T-helper 1 cell treated with Interleukin-12 subunit alpha and Interleukin-12 subunit beta and Interleukin-4 antibody, amounts not matched to agents 30 ng/mL and 1 ng/mL, for 36 hours (primary cell): ENCODE data around the gene JDP2. TPM values are rescaled to one million over a fixed set of nuclear protein-coding genes. Genes with fewer than 3 reads are reported as not detected.
"Not testable (repeated sequence)": the region's sequence is repeated elsewhere in the genome, so short reads cannot be mapped to it uniquely, and the experiment has no call there.

ENCODE experiments used
- intact Hi-C: fragments of 100-400 bp; cut with micrococcal nuclease; formaldehyde crosslinking; loops from one replicate; pipeline ENCODE4 v1.15.1; 2024
- total RNA-seq: library from RNA; stranded (reverse); gene quantifications from 2 replicates; pipeline ENCODE4 v1.2.3, GENCODE V29; 2022

JDP2 gene, protein sequence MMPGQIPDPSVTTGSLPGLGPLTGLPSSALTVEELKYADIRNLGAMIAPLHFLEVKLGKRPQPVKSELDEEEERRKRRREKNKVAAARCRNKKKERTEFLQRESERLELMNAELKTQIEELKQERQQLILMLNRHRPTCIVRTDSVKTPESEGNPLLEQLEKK
- 4.0 and 4.1 TPM in 2 replicates for total RNA-seq

DNA sequence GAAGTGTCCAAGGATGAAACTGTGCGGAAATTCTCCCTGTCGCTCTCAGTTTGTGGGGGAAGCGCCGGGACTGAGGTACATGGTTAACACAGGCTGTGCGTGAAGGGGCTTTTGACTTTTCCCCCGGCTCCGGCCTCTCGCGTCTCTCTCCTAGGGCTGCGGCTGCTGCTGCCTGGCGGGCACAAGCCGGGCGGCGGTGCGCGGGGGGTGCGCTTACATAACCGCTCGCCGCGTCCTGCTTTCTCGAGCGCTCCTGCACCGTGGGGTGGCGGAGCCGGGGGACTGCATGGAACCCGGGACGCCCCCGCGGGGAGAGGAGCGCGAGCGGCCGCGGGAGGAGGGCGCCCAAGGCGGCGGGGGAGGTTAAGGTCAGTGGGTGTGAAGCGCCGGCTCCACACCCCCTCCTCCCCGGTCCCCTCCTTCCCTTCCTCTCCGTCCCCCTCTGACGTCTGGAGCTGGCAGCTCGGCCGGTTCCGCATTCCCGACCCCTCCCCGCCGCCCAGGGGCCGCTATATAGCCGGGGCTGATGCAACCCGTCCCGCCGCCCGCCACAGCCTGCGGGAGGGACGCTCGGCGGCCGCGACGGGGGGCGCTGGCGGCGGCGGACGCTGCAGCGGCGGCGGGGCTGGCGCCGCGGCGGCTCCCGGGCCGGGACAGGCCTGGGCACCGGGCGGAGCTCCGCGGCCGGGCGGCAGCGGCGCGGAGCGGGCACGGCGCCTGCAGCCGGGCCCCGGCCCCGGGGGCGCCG is at the start of gene JDP2:
TSS of gene JDP2 (plus strand) at position 541 of the 748 bp plus-strand sequence. CDS start 9,899 bp downstream, outside the sequence.
- intact Hi-C loops = loop anchor here (1.0 to 10.0 kb wide), 4 partner anchors 8 to 123 kb away; no protein-coding TSS in a partner anchor

DNA sequence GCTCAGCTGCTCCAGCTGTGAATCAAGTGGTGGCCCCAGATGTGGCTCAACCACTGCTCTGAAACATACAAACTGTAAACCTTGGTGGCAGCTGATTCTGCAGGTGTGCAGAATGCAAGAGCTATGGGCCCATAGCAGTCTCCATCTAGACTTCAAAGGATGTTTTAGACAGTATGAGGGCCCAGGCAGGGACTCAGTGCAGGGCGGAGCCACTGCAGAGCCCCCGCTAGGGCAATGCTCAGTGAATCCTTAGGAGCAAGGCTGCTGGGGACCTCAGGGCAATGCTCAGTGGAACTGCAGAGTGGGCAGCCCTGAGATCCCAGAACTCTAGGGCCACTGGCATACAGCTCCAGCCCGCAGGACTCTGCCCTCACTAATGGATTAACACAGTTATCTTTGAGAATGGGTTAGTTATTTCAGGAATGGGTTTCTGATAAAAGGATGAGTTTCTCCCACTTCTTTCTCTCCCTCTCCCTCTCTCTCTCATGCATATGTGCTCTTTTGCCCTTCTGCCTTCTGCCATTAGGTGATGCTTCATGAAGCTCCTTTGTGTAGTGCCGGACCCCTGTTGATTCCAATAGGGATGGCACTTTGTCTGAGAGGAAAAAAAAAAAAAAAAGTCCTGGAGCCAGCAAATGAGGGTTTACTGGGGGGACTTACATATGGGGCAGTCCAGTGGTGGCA is 48.4 kb upstream of the JDP2 start:
- intact Hi-C loops = no loop called here

DNA sequence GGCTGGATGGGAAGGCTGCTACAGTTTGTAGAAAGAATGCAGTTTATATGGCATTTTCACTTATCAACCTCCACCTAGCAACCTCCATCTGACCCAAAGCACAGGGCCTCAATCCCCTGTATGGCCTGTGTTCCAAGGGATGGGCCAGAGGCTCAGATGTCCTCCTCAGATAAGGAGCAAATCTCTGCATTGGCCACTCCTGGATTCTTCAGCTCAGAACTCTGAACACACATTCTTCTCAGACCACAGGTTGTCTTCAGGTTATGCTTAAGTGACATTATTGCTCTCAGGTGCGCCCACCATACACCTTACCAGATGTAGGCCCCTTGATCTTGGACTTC is 47.9 kb upstream of the JDP2 start:
- intact Hi-C loops = no loop called here

DNA sequence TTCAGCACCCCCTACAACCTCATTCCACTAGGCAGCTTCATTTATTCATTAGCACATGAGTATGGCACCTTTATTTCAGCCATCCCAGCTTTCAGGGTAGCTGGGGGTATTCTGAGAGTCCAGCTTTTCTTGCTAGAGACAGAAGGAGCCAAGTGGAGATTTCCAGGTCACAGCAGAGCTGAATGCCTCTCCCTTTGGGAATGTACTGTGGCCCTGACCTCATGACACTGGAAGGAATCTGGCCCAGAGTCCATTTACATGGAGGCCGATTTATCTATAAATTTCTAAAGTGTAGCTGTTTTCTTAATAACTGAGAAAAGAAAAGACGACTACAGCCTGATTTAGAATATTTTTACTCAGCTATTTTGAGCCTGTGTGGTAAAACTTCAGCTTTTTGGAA is 47.2 kb upstream of the JDP2 start:
- intact Hi-C loops = no loop called here

DNA sequence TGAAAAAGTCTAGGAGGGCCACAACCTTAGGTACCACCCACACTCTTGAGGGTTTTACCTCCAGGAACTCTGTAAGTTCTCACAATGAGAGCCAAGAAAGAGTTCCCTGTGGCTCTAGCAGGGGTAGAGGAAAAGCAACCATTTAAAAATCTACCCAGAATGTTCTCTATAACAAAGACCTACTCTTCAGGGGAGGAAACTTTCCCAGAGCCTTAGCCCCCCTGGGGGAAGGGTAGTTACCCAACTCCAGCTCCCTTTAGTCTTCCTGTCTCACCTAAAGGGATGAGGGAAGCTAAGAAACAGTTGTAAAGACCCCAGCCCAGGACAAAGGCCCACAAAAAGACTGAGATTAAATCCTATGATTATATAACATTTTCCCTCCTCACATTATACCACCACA is 46.2 kb upstream of the JDP2 start:
- intact Hi-C loops = no loop called here

DNA sequence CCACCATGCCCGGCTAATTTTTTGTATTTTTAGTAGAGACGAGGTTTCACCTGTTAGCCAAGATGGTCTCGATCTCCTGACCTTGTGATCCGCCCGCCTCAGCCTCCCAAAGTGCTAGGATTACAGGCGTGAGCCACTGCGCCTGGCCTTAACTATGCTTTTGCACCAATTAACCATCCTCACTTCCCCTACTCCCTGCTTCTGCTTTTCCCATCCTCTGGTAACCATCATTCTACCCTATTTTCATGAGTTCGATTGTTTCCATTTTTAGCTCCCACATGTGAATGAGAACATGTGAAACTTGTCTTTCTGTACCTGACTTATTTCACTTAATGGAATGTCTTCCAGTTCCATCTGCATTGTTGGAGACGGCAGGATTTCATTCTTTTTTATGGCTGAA is 44.6 kb upstream of the JDP2 start:
- intact Hi-C loops = not testable (repeated sequence)

DNA sequence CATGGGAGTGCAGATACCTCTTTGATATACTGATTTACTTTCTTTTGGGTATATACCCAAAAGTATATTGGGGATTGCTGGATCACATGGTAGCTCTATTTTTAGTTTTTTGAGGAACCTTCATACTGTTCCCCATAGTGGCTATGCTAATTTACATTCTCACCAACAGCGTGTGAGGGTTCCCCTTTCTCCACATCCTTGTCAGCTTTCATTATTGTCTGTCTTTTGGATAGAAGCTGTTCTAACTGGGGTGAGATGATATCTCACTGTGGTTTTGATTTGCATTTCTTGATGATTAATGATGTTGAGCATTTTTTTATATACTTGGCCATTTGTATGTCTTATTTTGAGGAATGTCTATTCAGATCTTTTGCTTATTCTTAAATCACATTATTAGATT is 44.1 kb upstream of the JDP2 start:
- intact Hi-C loops = no loop called here

DNA sequence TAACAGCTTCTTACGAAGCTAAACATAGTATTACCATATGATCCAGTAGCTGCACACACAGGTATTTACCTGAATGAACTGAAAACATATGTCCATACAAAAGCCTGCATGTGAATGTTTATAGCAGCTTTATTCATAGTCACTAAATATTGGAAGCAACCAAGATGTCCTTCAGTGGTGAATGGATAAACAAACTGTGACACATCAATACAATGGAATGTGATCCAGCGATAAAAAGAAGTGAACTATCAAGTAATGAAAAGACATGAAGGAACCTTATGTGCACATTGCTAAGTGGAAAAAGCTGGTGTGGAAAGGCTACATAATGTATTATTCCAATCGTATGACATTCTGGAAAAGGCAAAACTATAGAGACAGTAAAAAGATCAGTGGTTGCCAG is 38.1 kb upstream of the JDP2 start:
- intact Hi-C loops = no loop called here

DNA sequence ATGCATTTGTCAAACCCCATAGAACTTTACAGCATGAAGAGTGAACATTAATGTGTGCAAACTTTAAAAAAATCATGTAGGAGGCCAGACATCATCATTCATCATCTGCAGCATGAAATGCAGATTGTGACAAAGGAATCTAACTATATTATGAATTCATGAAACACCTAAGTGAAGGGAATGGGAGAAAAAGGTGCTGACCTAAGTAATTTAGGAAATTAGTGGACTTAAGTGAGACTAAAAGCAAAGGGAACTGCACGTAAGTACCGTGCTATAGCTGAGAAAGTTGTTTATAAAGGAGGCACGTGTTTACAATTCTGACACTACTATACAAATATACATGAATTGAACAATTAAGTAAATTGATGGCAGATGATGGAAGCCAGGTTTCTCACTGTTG is 37.6 kb upstream of the JDP2 start:
- intact Hi-C loops = no loop called here

DNA sequence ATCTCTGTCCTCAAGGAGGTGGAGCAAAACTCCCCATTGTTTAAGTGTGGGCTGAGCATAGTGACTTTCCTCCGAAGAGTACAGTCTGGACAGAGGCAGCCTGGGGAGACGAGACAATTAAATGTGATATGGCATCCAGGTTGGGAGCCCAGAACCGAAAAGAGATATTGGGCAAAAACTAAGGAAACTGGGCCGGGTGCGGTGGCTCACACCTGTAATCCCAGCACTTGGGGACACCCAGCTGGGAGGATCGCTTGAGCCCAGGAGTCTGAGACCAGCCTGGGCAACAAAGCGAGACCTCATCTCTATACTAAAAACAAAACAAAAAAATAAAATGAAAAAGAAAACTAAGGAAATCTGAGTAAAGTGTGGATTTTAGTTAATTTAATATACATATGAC is 35.9 kb upstream of the JDP2 start:
- intact Hi-C loops = no loop called here

DNA sequence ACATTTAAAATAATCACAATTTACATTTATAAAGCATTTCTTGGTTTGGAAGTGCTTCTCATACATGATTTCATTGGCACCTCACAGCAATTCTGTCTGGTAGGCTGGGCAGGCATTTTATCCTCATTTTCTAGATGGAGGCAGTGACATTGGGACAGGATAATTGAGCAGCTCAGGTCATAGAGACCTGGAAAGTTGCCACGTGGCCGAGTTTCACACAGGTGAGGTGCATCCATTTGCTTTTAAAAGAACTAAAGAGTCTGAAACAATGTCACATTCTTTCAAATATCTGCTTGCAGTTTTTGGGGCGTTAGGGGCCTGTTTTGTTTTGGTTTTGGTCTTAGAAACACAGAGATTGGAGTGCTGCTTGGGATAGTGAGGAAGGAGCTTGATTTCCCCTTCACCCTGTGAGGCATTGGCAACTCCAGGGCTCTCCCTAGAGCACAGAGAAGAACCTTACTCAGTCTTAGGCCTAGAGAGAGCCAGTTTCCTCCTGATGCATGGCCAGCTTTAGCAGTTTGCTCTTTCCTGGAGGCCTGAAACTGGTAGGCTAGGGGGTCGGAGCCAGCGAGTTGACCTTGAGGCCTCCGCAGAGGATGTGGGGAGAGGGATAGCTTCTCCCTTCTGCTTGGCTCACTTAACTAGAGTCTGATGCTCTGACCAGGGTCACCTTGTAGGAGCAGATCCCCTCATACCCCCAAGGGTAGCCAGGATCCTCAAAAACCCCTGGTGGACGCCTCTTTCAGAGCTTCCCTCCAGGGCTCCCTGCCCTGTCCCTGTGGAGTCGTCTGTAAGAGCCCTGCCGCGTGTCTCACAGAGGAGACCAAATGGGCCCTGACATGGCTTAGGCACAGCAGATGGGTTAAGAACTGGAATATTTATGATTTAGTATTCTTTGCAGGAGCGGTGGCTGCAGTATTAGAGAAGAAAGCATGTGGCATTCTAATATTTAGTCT is 34.9 kb upstream of the JDP2 start:
- intact Hi-C loops = no loop called here

DNA sequence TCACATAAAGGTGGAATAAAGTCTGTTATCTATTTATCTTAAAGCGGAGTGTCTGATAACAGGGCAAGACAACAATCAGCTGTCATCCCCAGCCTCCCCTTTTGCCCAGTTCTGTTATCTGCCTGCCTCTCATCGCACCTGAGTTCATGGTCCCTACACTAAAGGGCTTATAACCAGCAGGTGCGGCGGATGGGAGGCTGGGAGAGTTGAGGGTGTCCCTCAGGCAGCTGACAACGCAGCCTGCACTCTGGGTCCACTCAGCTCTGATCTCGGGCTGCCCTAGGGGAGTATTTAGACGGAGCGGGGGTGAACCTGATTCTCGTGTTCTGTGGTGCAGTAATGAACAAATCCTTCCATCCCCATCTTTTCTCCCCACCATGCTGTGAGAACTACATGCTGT is 34.0 kb upstream of the JDP2 start:
- intact Hi-C loops = no loop called here

DNA sequence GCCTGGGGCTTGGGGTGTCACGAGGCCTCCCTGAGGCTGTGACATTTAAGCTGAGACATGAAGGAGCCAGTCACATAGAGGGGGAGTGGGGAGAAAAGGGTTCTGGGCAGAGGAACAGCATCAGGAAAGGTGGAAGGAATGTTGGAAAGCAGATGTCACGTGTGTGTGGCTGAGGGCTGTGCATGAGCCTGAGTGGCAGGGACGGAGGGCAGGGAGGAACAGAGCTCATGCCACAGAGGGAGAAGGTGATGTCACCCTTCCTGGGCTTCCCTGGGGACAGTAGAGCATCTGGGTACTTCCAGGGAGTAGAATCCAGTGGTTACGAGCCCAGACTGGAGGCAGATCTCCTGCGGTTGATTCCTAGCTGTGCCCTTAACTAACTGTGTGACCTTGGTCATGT is 32.0 kb upstream of the JDP2 start:
- intact Hi-C loops = no loop called here

DNA sequence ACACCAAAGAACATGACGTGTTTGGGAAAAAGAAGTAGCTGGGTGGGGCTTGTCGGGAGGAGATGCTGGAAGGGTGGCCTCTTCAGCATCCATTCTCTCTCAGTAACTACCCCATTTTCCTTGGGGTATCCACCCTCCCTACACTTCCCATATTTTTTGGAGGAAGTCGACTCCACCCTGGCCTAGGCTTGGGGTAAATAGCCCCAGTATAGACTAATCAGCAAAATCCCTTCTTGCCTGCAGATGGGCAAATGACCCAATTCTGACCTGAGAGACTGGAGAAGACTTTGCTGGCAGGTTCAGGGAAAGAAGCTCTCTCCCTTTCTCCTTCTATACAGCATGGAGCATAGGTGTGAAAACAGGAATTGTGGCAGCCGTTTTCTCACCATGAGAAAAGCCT is 28.5 kb upstream of the JDP2 start:
- intact Hi-C loops = no loop called here

DNA sequence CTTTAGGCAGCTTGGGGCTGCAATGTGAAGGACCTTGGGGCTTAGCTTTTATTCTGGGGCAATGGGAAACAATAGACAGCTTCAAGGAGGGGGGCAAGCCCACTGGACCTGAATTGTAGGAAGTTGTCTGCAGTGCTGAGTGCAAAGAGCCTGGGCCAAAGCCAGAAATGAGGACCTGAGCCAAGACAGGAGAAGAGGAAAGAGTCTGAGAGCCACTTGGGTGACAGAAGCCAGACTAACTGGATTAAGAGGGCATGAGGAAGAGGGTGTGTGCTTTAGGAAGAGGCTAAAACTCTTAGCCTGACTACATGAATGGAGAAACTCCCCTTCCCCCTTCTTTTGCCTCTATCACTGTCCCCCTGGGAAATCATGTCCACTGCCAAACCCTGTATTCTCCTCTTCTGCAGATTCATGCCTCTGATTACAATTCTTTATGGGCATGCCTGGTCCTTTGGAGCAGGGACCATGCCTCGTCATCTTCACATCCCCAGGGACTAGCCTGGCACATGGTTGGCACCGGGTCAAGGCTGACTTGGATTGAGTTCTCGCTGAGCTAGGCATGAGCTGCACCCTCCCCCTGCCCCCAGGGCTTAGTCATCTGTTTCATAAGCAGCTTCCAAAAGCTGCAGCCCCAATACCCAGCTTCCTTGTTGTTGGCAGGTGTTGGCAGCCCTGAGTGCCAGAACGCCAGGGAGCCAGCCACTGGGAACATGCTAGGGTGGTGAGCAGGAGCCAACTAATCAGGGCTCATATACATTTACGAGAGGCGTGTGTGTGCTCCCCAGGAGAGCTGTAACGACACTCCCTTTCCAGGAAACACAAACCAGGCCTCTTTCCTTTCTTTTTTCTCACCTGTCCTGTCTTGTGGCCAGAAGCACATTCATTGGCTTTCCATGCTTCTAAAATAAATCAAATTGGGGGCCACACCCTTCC is 27.7 kb upstream of the JDP2 start:
- intact Hi-C loops = no loop called here

DNA sequence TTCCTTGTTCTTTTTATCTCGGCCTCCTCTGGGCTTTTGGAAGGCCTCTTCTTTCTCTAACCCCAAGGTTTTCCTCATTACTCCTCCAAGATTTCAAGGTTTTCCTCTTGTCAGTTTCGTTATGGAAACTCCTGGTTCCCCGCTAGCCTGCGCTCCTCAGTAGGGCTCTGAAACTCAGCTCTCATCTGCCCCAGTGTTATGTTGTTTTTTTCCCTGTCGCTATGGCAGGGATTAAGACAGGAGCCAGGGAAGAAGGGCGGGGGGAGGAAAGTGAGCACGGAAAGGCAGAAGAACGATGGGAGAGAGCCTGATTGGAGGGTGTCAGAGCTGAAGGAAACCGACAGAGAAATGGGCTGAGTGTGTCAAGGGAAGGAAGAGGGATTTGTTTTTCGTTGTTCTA is 26.5 kb upstream of the JDP2 start:
- intact Hi-C loops = no loop called here

DNA sequence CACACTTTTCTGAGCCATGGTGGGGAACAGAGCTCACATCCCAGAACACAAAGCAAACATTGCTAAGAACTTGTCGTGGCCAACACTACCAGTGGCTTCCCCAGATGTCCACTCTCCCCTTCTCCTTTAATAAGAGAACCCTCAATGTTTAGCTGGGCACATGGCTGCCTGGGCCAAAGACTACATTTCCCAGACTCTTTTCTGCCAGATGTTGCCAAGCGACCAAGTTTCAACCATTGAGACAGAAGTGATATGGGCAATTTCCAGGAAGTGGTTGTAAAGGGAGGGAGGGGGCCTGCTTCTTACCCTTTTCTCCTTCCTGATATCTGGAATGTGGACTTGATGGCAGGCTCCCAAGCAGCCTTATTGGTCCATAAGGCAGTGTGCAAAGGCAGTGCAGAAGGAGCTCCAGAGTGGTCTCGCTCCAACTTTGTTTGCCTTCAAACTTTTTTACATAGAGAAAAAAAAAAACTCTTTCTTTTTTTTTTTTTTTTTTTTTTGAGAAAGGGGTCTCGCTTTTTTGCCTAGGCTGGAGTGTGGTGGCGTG is 24.9 kb upstream of the JDP2 start:
- intact Hi-C loops = no loop called here

DNA sequence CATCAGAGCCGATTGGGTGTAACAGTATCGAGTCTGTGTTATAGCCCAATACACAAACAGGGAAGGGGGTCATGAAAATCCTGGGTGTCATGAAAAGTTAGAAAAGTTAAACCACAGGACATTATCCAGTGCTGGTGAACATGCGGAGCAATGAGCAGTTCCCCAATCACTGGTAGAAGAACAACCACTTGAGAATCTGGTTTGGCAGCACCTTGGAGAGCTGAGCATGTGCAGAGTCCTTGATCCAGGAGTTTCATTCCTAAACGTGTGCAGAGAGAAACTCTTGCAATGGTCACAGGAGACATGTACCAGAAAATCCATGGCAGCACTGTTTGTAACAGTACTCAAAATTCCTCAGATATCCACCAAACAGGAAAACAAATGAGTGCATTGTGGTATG is 23.0 kb upstream of the JDP2 start:
- intact Hi-C loops = loop anchor here (2.0 kb wide), 1 partner anchor 22 kb away; no protein-coding TSS in a partner anchor

DNA sequence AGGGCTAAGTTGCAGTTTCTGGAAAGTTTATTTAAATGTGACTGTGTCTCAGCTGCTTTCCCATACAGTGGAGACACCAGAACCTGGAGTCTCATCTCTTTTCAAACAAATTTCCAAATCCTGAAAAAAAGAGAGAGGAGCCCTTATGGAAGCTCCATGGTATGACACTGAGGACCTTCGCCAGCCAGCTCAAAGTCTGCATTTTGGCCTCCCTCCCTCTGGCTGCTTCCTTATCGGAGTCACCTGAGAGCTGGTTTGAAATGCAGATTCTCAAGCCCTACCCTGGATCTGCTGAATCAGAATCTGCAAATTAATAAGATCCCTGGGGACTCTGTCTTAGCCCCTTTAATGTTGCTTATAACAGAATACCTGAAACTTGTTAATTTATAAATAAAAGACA is 21.7 kb upstream of the JDP2 start:
- intact Hi-C loops = no loop called here

DNA sequence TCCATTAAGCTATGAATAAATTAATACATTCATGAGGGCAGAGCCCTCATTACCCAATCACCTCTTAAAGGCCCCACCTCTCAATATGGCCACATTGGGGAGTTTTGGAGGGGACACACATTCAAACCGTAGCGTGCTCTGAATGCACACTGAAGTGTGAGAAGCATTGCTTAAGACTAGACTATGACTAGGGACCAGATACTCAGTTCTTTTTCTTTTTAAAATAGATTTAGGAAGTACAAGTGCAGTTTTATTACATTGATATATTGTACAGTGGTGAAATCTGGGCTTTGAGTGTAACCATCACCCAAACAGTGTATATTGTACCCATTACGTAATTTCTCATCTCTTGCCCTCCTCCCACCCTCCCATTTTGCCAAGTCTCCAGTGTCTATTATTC is 21.0 kb upstream of the JDP2 start:
- intact Hi-C loops = no loop called here
